Placental pericyte (primary cell): Measurements from ENCODE around the gene CAMK2N2. TPM values are rescaled to one million over a fixed set of nuclear protein-coding genes. Genes with fewer than 3 reads are reported as not detected.

Source experiments
- small RNA-seq: library from RNA; depleted of rRNA; stranded (forward); fragments of <200 nt; gene quantifications from one replicate; pipeline ENCODE3, GENCODE V24; 2012; ENCODE audit warnings: low replicate concordance
- total RNA-seq: library from RNA; depleted of rRNA; stranded (reverse); fragments of >200 nt; gene quantifications from 2 replicates; pipeline ENCODE4 v1.2.3, GENCODE V29; 2012

The CAMK2N2 gene
- total RNA-seq, result 0.14 and 0.22 TPM in 2 replicates

GRCh38 chr3:184261270-184261853, at the start of gene CAMK2N2:
Gene CAMK2N2 (minus strand): TSS chr3:184261553. CDS start chr3:184261285, 268 bp downstream.

GRCh38 chr3:184298759-184299487, 37.6 kb upstream of the CAMK2N2 start, which contains the start of gene PSMD2:
Gene PSMD2 (plus strand): TSS chr3:184299241. CDS start chr3:184299267, 26 bp downstream.

DNA sequence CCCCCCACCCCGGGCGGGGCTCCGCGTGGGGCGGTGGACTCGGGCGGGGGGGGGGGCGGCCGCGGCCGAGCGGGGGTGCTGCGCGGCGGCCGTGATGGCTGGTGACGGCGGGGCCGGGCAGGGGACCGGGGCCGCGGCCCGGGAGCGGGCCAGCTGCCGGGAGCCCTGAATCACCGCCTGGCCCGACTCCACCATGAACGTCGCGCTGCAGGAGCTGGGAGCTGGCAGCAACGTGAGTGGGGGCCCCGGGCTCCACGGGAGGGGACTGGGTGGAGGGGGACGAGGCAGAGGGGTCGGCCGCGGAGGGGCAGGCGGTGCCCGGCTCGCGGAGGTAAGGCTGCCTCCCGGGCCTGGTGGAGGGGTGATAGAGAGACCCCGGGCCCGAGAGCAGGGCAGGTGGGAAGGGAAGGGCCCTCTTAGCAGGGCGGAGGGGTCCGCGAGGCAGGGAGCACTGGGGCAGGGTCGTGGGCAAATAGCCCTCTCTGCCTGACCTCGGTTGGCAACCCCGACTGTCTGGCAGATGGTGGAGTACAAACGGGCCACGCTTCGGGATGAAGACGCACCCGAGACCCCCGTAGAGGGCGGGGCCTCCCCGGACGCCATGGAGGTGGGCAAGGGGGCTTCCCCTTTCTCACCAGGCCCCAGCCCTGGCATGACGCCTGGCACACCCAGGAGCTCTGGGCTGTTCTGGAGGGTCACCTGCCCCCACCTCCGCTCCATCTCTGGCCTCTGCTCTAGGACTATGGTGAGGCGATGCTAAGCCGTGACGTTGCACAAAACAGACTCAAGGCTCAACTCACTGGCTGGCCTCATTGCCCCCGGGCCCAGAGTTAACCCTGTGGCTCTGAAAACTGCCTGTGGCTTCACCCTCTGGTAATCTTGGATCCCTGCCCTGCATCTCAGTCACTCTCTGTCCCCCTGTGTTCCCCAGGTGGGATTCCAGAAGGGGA, 14.9 kb upstream of the CAMK2N2 start, which contains the start of gene ECE2:
Gene ECE2 (plus strand): TSS at position 62 of the 950 bp plus-strand sequence. CDS start 132 bp downstream, at position 194.

GRCh38 chr3:184249412-184250166, 11.8 kb downstream of the CAMK2N2 start, which contains the start of gene EEF1AKMT4:
Gene EEF1AKMT4 (plus strand): TSS chr3:184249672. CDS start chr3:184249695, 23 bp downstream.

GRCh38 chr3:184248454-184249411, 12.6 kb downstream of the CAMK2N2 start, which contains the start of gene ALG3:
Gene ALG3 (minus strand): TSS chr3:184248962. CDS start chr3:184248940, 22 bp downstream.

GRCh38 chr3:184229394-184230080, 31.8 kb downstream of the CAMK2N2 start, which contains the start of gene VWA5B2:
Gene VWA5B2 (plus strand): TSS chr3:184229585. CDS start chr3:184230529, 944 bp downstream.

Small RNA genes within 50 kb of the gene (small RNA-seq; reads per million reads assigned to genes)
- not detected for gene MIR1224

Other genes starting within 250 kb of the CAMK2N2 start
- gene ABCC5, start 243.7 kb downstream of the CAMK2N2 start, total RNA-seq, result 16.2 and 19.8 TPM in 2 replicates
- gene HTR3D, start 229.8 kb downstream of the CAMK2N2 start, total RNA-seq, result not detected in 2 replicates
- 0.14 TPM in 1 of 2 replicates, not detected in the other for gene HTR3C, start 208.5 kb downstream of the CAMK2N2 start, total RNA-seq
- not detected in 2 replicates for gene HTR3E, start 164.5 kb downstream of the CAMK2N2 start, total RNA-seq
- gene EIF2B5, start 126.2 kb downstream of the CAMK2N2 start, total RNA-seq, result 26.0 and 39.7 TPM in 2 replicates
- 58.4 and 68.9 TPM in 2 replicates for gene DVL3, start 106.2 kb downstream of the CAMK2N2 start, total RNA-seq
- gene AP2M1, start 86.7 kb downstream of the CAMK2N2 start, total RNA-seq, result 435 and 453 TPM in 2 replicates
- gene ABCF3, start 75.4 kb downstream of the CAMK2N2 start, total RNA-seq, result 45.5 and 56.7 TPM in 2 replicates
- not detected in 2 replicates for gene VWA5B2, start 32.0 kb downstream of the CAMK2N2 start, total RNA-seq
- 51.4 and 53.7 TPM in 2 replicates for gene ALG3, start 12.6 kb downstream of the CAMK2N2 start, total RNA-seq
- 4.2 and 6.3 TPM in 2 replicates for gene EEF1AKMT4, start 11.9 kb downstream of the CAMK2N2 start, total RNA-seq
- not detected in 2 replicates for gene ECE2, start 14.5 kb upstream of the CAMK2N2 start, total RNA-seq
- gene PSMD2, start 37.7 kb upstream of the CAMK2N2 start, total RNA-seq, result 330 and 915 TPM in 2 replicates
- gene EIF4G1, start 53.1 kb upstream of the CAMK2N2 start, total RNA-seq, result 351 and 464 TPM in 2 replicates
- 7.4 and 23.3 TPM in 2 replicates for gene FAM131A, start 76.0 kb upstream of the CAMK2N2 start, total RNA-seq
- gene CLCN2, start 100.1 kb upstream of the CAMK2N2 start, total RNA-seq, result 2.8 and 8.7 TPM in 2 replicates
- 61.1 and 74.4 TPM in 2 replicates for gene POLR2H, start 100.2 kb upstream of the CAMK2N2 start, total RNA-seq
- 0.14 TPM in 1 of 2 replicates, not detected in the other for gene THPO, start 116.7 kb upstream of the CAMK2N2 start, total RNA-seq
- under 0.01 and 0.29 TPM in 2 replicates for gene CHRD, start 118.5 kb upstream of the CAMK2N2 start, total RNA-seq